ENCODE data around the gene NDST4. TPM values are rescaled to one million over a fixed set of nuclear protein-coding genes. Genes with fewer than 3 reads are reported as not detected.

The NDST4 gene
- total RNA-seq, 8 experiments from 2014 or later, result 0.31 to 8.7 (median 3.6) TPM; not detected in 1

GRCh38 chr4:115110191-115111181, 2.9 kb downstream of the NDST4 start:
- peaks cover 17 to 26% of the 10 kb centered on the region in 2 donors for H3K4me1 ChIP-seq (replicated peaks in 1 of 2)
- peak overlapping the region in 1 of 2 donors; percentile 3 for H3K27ac ChIP-seq
- WGBS, 10 experiments, result 39 to 72% (median 55%) methylated on average over 2 to 4 of the region's 4 CpGs
- H3K4me3 ChIP-seq, result peak overlapping the region in 3 of 5 donors; percentile 2 to 47 (median 24)
- ATAC-seq (replicated peaks in 6 of 8), result peak in 5 of 8 experiments; percentile 25 to 43 (median 27)
- in situ Hi-C loops (cut with MboI; ENCODE audit: low pct_unique_long_range_greater_than_20kb in 2 of 9, low sequenced_read_pairs in 9 of 9, unreplicated experiment in 9 of 9), result no loop called here

GRCh38 chr4:115108850-115109249, 4.6 kb downstream of the NDST4 start:
- peaks cover 15 to 26% of the 10 kb centered on the region in 2 donors for H3K4me1 ChIP-seq (replicated peaks in 1 of 2)
- H3K27ac ChIP-seq, result no peak overlapping the region
- in situ Hi-C loops (cut with MboI; ENCODE audit: low pct_unique_long_range_greater_than_20kb in 2 of 9, low sequenced_read_pairs in 9 of 9, unreplicated experiment in 9 of 9), result no loop called here
- H3K4me3 ChIP-seq, result no peak overlapping the region
- no peak for ATAC-seq (replicated peaks in 6 of 8)

GRCh38 chr4:115107411-115107810, 6.0 kb downstream of the NDST4 start:
- ATAC-seq (replicated peaks in 6 of 8), result no peak
- in situ Hi-C loops (cut with MboI; ENCODE audit: low pct_unique_long_range_greater_than_20kb in 2 of 9, low sequenced_read_pairs in 9 of 9, unreplicated experiment in 9 of 9), result no loop called here
- no peak overlapping the region for H3K27ac ChIP-seq

GRCh38 chr4:115101675-115102074, 11.7 kb downstream of the NDST4 start:
- H3K27ac ChIP-seq, result no peak overlapping the region
- 40 to 100% (median 86%) methylated on average over 1 to 3 of the region's 3 CpGs for WGBS, 10 experiments
- in situ Hi-C loops (cut with MboI; ENCODE audit: low pct_unique_long_range_greater_than_20kb in 2 of 9, low sequenced_read_pairs in 9 of 9, unreplicated experiment in 9 of 9), result no loop called here

More at GRCh38 chr4:115107411-115107810, 6.0 kb downstream of the NDST4 start:
- Histone ChIP-seq H3K4me3 (no peak overlapping the region), H3K4me1 (replicated peaks in 1 of 2) (peaks cover 12 to 26% of the 10 kb centered on the region in 2 donors)

GRCh38 chr4:115090483-115091075, 22.8 kb downstream of the NDST4 start:
- in situ Hi-C loops (cut with MboI; ENCODE audit: low pct_unique_long_range_greater_than_20kb in 2 of 9, low sequenced_read_pairs in 9 of 9, unreplicated experiment in 9 of 9), result loop anchor here in 1 of 9 experiments (25.0 kb wide), 1 partner anchor 447 kb away; no protein-coding TSS in a partner anchor
- ATAC-seq (replicated peaks in 6 of 8), result peak in 1 of 8 experiments; percentile 36
- H3K4me3 ChIP-seq, result no peak overlapping the region
- no peaks in the 10 kb centered on the region for H3K4me1 ChIP-seq (replicated peaks in 1 of 2)
- WGBS, 10 experiments, result 0 to 21% (median 5%) methylated on average over 4 of the region's 4 CpGs
- no peak overlapping the region for H3K27ac ChIP-seq

More at GRCh38 chr4:115101675-115102074, 11.7 kb downstream of the NDST4 start:
- Histone ChIP-seq H3K4me3 (no peak overlapping the region), H3K4me1 (replicated peaks in 1 of 2) (peaks cover 0 to 6% of the 10 kb centered on the region in 2 donors)
- no peak for ATAC-seq (replicated peaks in 6 of 8)

- in situ Hi-C loops (cut with MboI; ENCODE audit: low pct_unique_long_range_greater_than_20kb in 2 of 9, low sequenced_read_pairs in 9 of 9, unreplicated experiment in 9 of 9), result loop anchor here in 1 of 9 experiments (25.0 kb wide), 1 partner anchor 455 kb away; no protein-coding TSS in a partner anchor
- 4 to 100% (median 83%) methylated on average over 1 to 2 of the region's 2 CpGs for WGBS, 10 experiments
- ATAC-seq (replicated peaks in 6 of 8), result no peak
- Histone ChIP-seq H3K4me3 (no peak overlapping the region), H3K27ac (no peak overlapping the region), H3K4me1 (replicated peaks in 1 of 2) (no peaks in the 10 kb centered on the region)
Observed at GRCh38 chr4:115082633-115083032, 30.8 kb downstream of the NDST4 start.

GRCh38 chr4:115076691-115077090, 36.7 kb downstream of the NDST4 start:
- Histone ChIP-seq H3K27ac (no peak overlapping the region), H3K4me1 (replicated peaks in 1 of 2) (no peaks in the 10 kb centered on the region), H3K4me3 (no peak overlapping the region)
- ATAC-seq (replicated peaks in 6 of 8), result no peak
- 33 to 97% (median 80%) methylated on average over 2 to 7 of the region's 7 CpGs for WGBS, 10 experiments
- in situ Hi-C loops (cut with MboI; ENCODE audit: low pct_unique_long_range_greater_than_20kb in 2 of 9, low sequenced_read_pairs in 9 of 9, unreplicated experiment in 9 of 9), result loop anchor here in 1 of 9 experiments (25.0 kb wide), 1 partner anchor 461 kb away; no protein-coding TSS in a partner anchor

- WGBS, 10 experiments, result 0 to 80% (median 23%) methylated on average over 1 of the region's 1 CpG
- no peaks in the 10 kb centered on the region for H3K4me1 ChIP-seq (replicated peaks in 1 of 2)
- in situ Hi-C loops (cut with MboI; ENCODE audit: low pct_unique_long_range_greater_than_20kb in 2 of 9, low sequenced_read_pairs in 9 of 9, unreplicated experiment in 9 of 9), result no loop called here
- ATAC-seq (replicated peaks in 6 of 8), result no peak
- no peak overlapping the region for H3K27ac ChIP-seq
- no peak overlapping the region for H3K4me3 ChIP-seq
Observed at GRCh38 chr4:115058533-115058932, 54.9 kb downstream of the NDST4 start.

GRCh38 chr4:115054836-115055235, 58.6 kb downstream of the NDST4 start:
- peak in 2 of 8 experiments; percentile 67 to 85 for ATAC-seq (replicated peaks in 6 of 8)
- 0 to 100% (median 74%) methylated on average over 1 to 4 of the region's 4 CpGs; no CpG with 5 or more reads in 2 of the 10 experiments for WGBS, 10 experiments
- H3K4me3 ChIP-seq, result no peak overlapping the region
- H3K27ac ChIP-seq, result no peak overlapping the region
- in situ Hi-C loops (cut with MboI; ENCODE audit: low pct_unique_long_range_greater_than_20kb in 2 of 9, low sequenced_read_pairs in 9 of 9, unreplicated experiment in 9 of 9), result no loop called here
- no peaks in the 10 kb centered on the region for H3K4me1 ChIP-seq (replicated peaks in 1 of 2)

- in situ Hi-C loops (cut with MboI; ENCODE audit: low pct_unique_long_range_greater_than_20kb in 2 of 9, low sequenced_read_pairs in 9 of 9, unreplicated experiment in 9 of 9), result no loop called here
- WGBS, 10 experiments, result 43 to 100% (median 82%) methylated on average over 1 of the region's 1 CpG; no CpG with 5 or more reads in 3 of the 10 experiments
- no peak for ATAC-seq (replicated peaks in 6 of 8)
- H3K4me1 ChIP-seq (replicated peaks in 1 of 2), result no peaks in the 10 kb centered on the region
- no peak overlapping the region for H3K27ac ChIP-seq
- H3K4me3 ChIP-seq, result no peak overlapping the region
Observed at GRCh38 chr4:115053313-115053712, 60.1 kb downstream of the NDST4 start.

GRCh38 chr4:115042496-115042895, 70.9 kb downstream of the NDST4 start:
- ATAC-seq (replicated peaks in 6 of 8), result peak in 2 of 8 experiments; percentile 41 to 43
- H3K27ac ChIP-seq, result no peak overlapping the region
- WGBS, 10 experiments, result 14 to 100% (median 57%) methylated on average over 1 to 3 of the region's 3 CpGs; no CpG with 5 or more reads in 2 of the 10 experiments
- no peaks in the 10 kb centered on the region for H3K4me1 ChIP-seq (replicated peaks in 1 of 2)
- H3K4me3 ChIP-seq, result no peak overlapping the region
- in situ Hi-C loops (cut with MboI; ENCODE audit: low pct_unique_long_range_greater_than_20kb in 2 of 9, low sequenced_read_pairs in 9 of 9, unreplicated experiment in 9 of 9), result no loop called here

- no peak for ATAC-seq (replicated peaks in 6 of 8)
- no peak overlapping the region for H3K27ac ChIP-seq
- H3K4me3 ChIP-seq, result no peak overlapping the region
- no peaks in the 10 kb centered on the region for H3K4me1 ChIP-seq (replicated peaks in 1 of 2)
- in situ Hi-C loops (cut with MboI; ENCODE audit: low pct_unique_long_range_greater_than_20kb in 2 of 9, low sequenced_read_pairs in 9 of 9, unreplicated experiment in 9 of 9), result no loop called here
Observed at GRCh38 chr4:115030281-115030680, 83.1 kb downstream of the NDST4 start.

- 10 to 100% (median 85%) methylated on average over 1 to 2 of the region's 2 CpGs for WGBS, 10 experiments
- no peak overlapping the region for H3K27ac ChIP-seq
- in situ Hi-C loops (cut with MboI; ENCODE audit: low pct_unique_long_range_greater_than_20kb in 2 of 9, low sequenced_read_pairs in 9 of 9, unreplicated experiment in 9 of 9), result no loop called here
- H3K4me1 ChIP-seq (replicated peaks in 1 of 2), result no peaks in the 10 kb centered on the region
- H3K4me3 ChIP-seq, result no peak overlapping the region
- peak in 1 of 8 experiments; percentile 25 for ATAC-seq (replicated peaks in 6 of 8)
Observed at GRCh38 chr4:115028682-115029410, 84.6 kb downstream of the NDST4 start.
